ENCODE data around the gene FBXO2. TPM values are rescaled to one million over a fixed set of nuclear protein-coding genes. Genes with fewer than 3 reads are reported as not detected.

The FBXO2 gene
- total and polyA plus RNA-seq, 11 donors: 0.83 to 7.5 (median 2.5) TPM

DNA sequence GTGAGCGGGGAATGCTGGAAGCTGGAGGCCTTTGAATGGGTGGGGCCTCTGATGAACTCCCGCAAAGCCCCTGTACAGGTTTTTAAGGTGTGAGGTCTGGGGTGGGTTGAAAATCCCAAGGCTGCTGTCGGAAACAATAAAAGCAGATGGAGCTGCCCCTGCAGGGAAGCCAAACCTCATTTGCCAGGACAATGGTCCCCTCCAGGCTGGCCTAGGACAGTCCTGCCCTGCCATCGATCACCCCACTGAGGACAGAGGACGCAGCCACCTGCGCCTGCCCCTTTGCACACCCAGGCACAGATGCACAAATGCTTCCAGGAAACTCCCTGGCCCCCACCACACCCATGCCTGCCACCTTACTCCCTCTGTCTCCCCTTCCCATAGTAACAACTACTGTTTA, 41.6 kb upstream of the FBXO2 start:
- intact Hi-C loops (cut with DNase I): no loop called here

DNA sequence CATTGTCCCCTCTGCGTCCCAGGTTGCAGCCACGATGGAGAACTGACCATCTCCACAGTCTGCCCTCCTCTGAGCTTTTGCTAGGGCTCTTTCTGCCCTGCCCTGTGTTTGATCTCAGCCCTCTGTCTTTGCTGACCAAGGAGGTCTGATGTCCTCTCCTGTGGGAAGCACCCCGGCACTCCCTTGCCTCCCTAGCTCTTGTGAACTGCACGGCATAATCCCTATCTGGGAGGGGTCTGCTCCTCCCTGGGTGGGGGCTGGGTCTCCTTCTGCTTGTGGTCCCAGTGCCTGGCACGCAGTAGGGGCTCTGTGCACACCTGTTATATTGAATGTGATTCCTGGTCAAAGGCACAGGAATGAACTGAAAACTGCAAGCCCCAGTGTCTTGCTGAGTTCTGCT, 39.7 kb upstream of the FBXO2 start:
- TF ChIP-seq POLR2A (IDR thresholded peaks at IDR 0.05): no peak
- TF ChIP-seq, protein P1, sequence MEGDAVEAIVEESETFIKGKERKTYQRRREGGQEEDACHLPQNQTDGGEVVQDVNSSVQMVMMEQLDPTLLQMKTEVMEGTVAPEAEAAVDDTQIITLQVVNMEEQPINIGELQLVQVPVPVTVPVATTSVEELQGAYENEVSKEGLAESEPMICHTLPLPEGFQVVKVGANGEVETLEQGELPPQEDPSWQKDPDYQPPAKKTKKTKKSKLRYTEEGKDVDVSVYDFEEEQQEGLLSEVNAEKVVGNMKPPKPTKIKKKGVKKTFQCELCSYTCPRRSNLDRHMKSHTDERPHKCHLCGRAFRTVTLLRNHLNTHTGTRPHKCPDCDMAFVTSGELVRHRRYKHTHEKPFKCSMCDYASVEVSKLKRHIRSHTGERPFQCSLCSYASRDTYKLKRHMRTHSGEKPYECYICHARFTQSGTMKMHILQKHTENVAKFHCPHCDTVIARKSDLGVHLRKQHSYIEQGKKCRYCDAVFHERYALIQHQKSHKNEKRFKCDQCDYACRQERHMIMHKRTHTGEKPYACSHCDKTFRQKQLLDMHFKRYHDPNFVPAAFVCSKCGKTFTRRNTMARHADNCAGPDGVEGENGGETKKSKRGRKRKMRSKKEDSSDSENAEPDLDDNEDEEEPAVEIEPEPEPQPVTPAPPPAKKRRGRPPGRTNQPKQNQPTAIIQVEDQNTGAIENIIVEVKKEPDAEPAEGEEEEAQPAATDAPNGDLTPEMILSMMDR (IDR thresholded peaks at IDR 0.05): no peak

More for the DNA sequence above, 41.6 kb upstream of the FBXO2 start:
- DNase-seq: no peak
- Histone ChIP-seq H3K36me3 (no peaks in the 10 kb centered on the region), H3K4me3 (no peak overlapping the region), H3K27ac (no peak overlapping the region), H3K9me3 (no peaks in the 10 kb centered on the region), H3K4me1 (peaks cover 0 to 24% (median 5%) of the 10 kb centered on the region in 12 donors), H3K27me3 (peaks cover 18 to 82% (median 36%) of the 10 kb centered on the region in 9 donors)
- TF ChIP-seq, protein P1 (IDR thresholded peaks at IDR 0.05): no peak
- TF ChIP-seq POLR2A (IDR thresholded peaks at IDR 0.05): no peak
- 78 to 94% (median 88%) methylated on average over 6 of the region's 6 CpGs for WGBS, 4 donors
- ATAC-seq: no peak

DNA sequence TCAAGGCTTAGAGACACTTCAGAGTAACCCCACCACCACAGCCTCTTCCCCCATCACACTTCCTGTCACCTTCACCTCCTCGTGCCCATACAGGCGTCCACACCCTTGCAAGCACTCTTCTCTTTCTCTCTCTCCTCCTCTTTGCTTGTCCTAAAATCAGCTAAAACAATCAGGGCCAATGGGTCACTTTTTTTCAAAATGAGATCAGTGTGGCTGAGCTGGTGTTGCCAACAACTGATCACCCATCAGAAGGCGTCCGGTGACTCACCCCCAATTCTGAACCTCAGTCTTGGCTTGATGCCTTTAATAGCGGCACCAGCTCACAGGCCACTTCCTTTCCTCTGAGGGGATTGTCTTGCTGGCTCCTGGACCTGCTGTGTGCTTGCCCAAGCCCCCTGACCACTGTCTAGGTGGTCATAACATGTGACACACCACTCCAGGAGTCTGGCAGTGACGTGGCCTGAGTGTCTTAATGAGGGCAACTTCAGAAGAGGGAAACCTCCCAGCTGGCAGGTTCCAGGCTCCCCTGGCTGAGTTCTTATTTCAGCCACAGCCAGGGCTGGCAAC, 38.9 kb upstream of the FBXO2 start:
- no peak overlapping the region for H3K4me3 ChIP-seq
- H3K27ac ChIP-seq: no peak overlapping the region
- no peak for TF ChIP-seq POLR2A (IDR thresholded peaks at IDR 0.05)
- TF ChIP-seq, protein P1 (IDR thresholded peaks at IDR 0.05): no peak
- peaks cover 23 to 82% (median 54%) of the 10 kb centered on the region in 9 donors for H3K27me3 ChIP-seq
- H3K36me3 ChIP-seq: no peaks in the 10 kb centered on the region
- DNase-seq (no peak), ATAC-seq (peak in 2 of 4 donors; percentile 34 to 42)
- no peaks in the 10 kb centered on the region for H3K9me3 ChIP-seq
- peaks cover 0 to 31% (median 8%) of the 10 kb centered on the region in 12 donors for H3K4me1 ChIP-seq
- intact Hi-C loops (cut with DNase I): no loop called here
- WGBS, 4 donors: 18 to 34% (median 24%) methylated on average over 6 of the region's 6 CpGs

More for the DNA sequence above, 39.7 kb upstream of the FBXO2 start:
- no peak for ATAC-seq
- no peaks in the 10 kb centered on the region for H3K36me3 ChIP-seq
- intact Hi-C loops (cut with DNase I): no loop called here
- no peak overlapping the region for H3K4me3 ChIP-seq
- 40 to 51% (median 49%) methylated on average over 5 of the region's 5 CpGs for WGBS, 4 donors
- H3K27me3 ChIP-seq: peaks cover 23 to 82% (median 51%) of the 10 kb centered on the region in 9 donors
- H3K27ac ChIP-seq: no peak overlapping the region
- no peak for DNase-seq
- H3K4me1 ChIP-seq: peaks cover 0 to 31% (median 8%) of the 10 kb centered on the region in 12 donors
- no peaks in the 10 kb centered on the region for H3K9me3 ChIP-seq

DNA sequence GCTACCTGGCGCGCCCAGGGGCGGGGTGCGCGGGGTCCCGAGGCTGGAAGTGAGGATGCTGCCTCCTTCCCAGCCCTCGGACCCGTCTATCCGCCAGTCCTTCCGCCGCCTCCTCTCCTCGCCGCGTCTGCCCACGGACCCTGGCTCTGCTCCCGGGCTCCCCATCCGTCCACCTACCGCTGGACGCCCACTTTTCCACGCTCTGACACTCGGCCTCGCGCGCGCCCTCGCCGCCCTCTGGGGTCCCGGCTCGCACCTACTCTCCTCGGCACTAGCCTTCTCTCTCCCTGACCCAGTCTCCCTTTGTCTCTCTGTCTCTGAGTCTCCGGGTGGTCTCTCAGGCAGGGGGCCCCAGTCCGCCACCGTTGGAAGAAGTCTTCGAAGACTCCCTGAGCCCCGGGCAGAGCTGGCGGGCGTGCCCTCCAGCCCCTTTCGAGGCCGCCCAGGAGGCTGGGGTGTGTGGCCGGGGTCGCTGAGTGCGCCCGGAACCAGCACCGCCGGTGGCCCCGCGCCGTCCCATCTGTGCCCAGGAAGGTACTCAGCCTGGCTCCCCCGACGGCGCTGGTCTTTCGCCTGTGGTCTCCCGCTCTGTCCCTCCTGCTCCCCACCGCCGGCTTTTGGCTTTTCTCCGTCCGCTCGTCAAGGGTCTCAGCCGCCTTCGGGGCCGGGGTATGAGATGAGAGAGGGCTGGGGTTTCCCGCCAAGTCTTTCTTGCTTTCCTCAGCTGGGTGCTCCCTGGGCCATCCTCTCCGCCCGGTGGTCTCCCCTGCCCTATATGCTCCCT, 37.9 kb upstream of the FBXO2 start:
- TF ChIP-seq POLR2A (IDR thresholded peaks at IDR 0.05): no peak
- TF ChIP-seq, protein P1 (IDR thresholded peaks at IDR 0.05): no peak
- DNase-seq: no peak
- WGBS, 4 donors: 3 to 4% (median 4%) methylated on average over 44 to 64 of the region's 64 CpGs
- peaks cover 23 to 83% (median 54%) of the 10 kb centered on the region in 9 donors for H3K27me3 ChIP-seq
- intact Hi-C loops (cut with DNase I): no loop called here
- no peak for ATAC-seq
- no peaks in the 10 kb centered on the region for H3K9me3 ChIP-seq
- peak overlapping the region in 3 of 12 donors; percentile 27 to 43 (median 39) for H3K4me3 ChIP-seq
- no peaks in the 10 kb centered on the region for H3K36me3 ChIP-seq
- no peak overlapping the region for H3K27ac ChIP-seq
- peaks cover 0 to 31% (median 8%) of the 10 kb centered on the region in 12 donors for H3K4me1 ChIP-seq

Measured in heart left ventricle (tissue), 16 donors.